COLO668 (cell line): Measurements from ENCODE around the gene MUC5B.
"Not testable (repeated sequence)": the region's sequence is repeated elsewhere in the genome, so short reads cannot be mapped to it uniquely, and the experiment has no call there.

Source experiments
- DNase-seq: peaks from one replicate; lab custom pipeline; 2025; ENCODE audit not compliant: unreplicated experiment; lab: John Stamatoyannopoulos, UW

Gene MUC5B

GRCh38 chr11:1202776-1203504 lies 19.9 kb upstream of the MUC5B start:
- peak; percentile 31 for DNase-seq

- no peak for DNase-seq
Observed at GRCh38 chr11:1203505-1204271, 19.2 kb upstream of the MUC5B start.

GRCh38 chr11:1204381-1205101 lies 18.3 kb upstream of the MUC5B start:
- no peak for DNase-seq

- DNase-seq = no peak
Observed at GRCh38 chr11:1205121-1205986, 17.5 kb upstream of the MUC5B start.

GRCh38 chr11:1205987-1206331 lies 16.9 kb upstream of the MUC5B start:
- DNase-seq = no peak

- DNase-seq = no peak
Observed at GRCh38 chr11:1206391-1207271, 16.2 kb upstream of the MUC5B start.

GRCh38 chr11:1207401-1208143 lies 15.3 kb upstream of the MUC5B start:
- no peak for DNase-seq

GRCh38 chr11:1208144-1208393 lies 14.8 kb upstream of the MUC5B start:
- DNase-seq = no peak

- DNase-seq = no peak
Observed at GRCh38 chr11:1208394-1209261, 14.2 kb upstream of the MUC5B start.

GRCh38 chr11:1209371-1210057 lies 13.4 kb upstream of the MUC5B start:
- no peak for DNase-seq

- DNase-seq = no peak
Observed at GRCh38 chr11:1211838-1212237, 11.0 kb upstream of the MUC5B start.

- not testable (repeated sequence) for DNase-seq
Observed at GRCh38 chr11:1215826-1216225, 7.0 kb upstream of the MUC5B start.

- DNase-seq = no peak
Observed at GRCh38 chr11:1217151-1217550, 5.7 kb upstream of the MUC5B start.

GRCh38 chr11:1218256-1218787 lies 4.5 kb upstream of the MUC5B start:
- DNase-seq = no peak

- DNase-seq = no peak
Observed at GRCh38 chr11:1218788-1219445, 3.9 kb upstream of the MUC5B start.

- DNase-seq = no peak
Observed at GRCh38 chr11:1219446-1219833, 3.4 kb upstream of the MUC5B start.
